Embryonic facial prominence (tissue), 1 donor: ENCODE results near the gene ARL6IP1.
"Not testable (repeated sequence)": the region's sequence is repeated elsewhere in the genome, so short reads cannot be mapped to it uniquely, and the experiment has no call there.

Experiments used
- DNase-seq: peaks from one replicate; pipeline ENCODE4 v3.0.0-alpha.2; 2016; ENCODE audit errors: extremely low spot score

The ARL6IP1 gene

GRCh38 chr16:18759598-18760520, 41.5 kb downstream of the ARL6IP1 start:
- DNase-seq = not testable (repeated sequence)

- DNase-seq = not testable (repeated sequence)
These were observed 43.2 kb downstream of the ARL6IP1 start for GRCh38 chr16:18757960-18758660.

DNA sequence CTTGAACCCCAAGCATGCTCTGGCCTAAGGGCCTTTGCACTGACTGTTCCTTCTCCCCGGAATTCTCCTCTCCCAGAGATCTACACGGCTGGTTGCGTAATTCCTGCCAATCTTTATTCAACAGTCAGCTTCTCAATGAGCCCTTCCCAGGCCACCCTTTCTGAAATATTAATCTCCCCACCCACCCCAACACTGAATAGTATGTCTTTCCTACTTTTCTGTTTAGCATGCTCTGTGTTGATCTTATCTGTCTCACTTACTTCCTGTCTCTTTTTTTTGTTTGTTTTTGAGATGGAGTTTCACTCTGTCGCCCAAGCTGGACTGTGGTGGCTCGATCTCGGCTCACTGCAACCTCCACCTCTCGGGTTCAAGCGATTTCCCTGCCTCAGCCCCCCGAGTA, 44.7 kb downstream of the ARL6IP1 start:
- not testable (repeated sequence) for DNase-seq

DNA sequence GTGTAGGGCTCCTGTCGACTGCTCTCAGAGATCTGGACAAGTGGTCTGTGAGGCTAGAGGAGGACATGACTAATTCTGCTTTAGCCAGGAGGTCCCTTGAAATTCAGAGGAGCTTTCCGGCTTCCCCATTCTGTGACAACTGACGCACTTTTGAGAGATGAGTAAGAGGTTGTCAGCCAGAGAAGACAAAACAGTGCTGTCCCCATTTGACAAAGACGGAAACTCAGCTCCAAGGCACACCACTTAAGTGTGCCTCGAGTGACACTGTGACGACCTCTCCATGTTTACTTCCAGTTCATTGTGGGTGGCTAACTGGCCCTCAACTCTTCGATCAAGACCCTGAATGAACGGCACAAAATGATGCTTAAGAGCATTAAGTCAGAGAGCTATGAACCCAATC, 58.5 kb downstream of the ARL6IP1 start:
- DNase-seq = not testable (repeated sequence)
